ENCODE measurements around the gene SHCBP1. TPM values are rescaled to one million over a fixed set of nuclear protein-coding genes. Genes with fewer than 3 reads are reported as not detected.
A peak's percentile ranks its signal among the peaks of the same experiment; 100 is the strongest.

SHCBP1 gene
- total and polyA plus RNA-seq, 2 of the 4 experiments (the other 2 are of a cell fraction): 18.3 to 18.6 TPM

DNA sequence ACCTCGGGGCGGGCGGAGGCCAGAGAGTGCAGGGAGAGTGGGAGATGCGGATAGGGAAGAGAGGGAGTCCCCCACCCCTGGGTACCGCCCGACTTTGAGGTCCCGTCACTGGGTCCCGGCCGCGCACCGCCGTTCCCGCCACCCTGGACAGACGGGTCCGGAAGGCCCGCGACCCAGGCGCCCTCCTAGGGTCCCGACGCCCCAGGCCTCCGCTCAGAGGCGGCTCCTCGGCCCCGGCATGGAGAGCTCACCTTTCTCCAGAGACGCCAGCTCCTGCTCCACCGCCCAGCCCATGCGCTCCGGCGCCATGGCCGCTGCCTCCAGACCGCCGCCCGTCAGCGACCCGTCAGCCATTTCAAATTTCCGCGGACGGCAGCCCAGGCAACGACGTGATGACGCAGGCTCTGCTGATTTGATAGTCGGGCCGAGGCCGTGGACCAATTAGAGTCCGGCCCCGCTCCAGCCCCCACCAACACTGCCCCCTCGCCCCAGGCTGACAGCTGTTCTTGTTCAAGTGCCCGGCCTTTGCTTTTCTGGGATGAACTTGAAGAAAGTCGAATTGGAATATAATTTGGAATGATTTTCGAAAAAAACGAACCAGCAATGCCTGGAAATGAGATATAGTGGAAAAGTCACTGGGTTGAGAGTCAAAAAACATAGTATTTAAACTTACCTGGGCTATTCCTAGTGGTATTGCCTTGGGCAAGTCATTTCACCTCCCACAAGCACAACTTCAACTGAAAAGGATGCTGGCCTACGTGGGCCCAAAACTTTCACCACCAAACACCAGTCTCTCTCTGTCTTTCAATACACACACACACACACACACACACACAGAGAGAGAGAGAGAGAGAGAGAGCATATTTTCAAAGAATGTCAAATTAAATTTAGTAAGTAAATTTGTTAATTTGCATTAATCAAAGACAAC lies at the start of gene SHCBP1 (continued):
- TF ChIP-seq CEBPB (IDR thresholded peaks at IDR 0.05; ENCODE audit: low read depth, low read length): no peak
- TF ChIP-seq MXI1 (IDR thresholded peaks at IDR 0.05; ENCODE audit: borderline replicate concordance, low read depth, low read length): peak; percentile 100
- TF ChIP-seq NFE2L2 (IDR thresholded peaks at IDR 0.05; ENCODE audit: low read depth, low read length): no peak
- TF ChIP-seq CHD1 (IDR thresholded peaks at IDR 0.05; ENCODE audit: low read depth, low read length): no peak
- no peak for TF ChIP-seq RAD21 (IDR thresholded peaks at IDR 0.05; ENCODE audit: low read length)
- TF ChIP-seq SMC3 (IDR thresholded peaks at IDR 0.05; ENCODE audit: low read depth, low read length): no peak
- TF ChIP-seq MAZ (IDR thresholded peaks at IDR 0.05; ENCODE audit: borderline replicate concordance, low read depth, low read length): peak; percentile 93
- no peak for TF ChIP-seq MAFK (IDR thresholded peaks at IDR 0.05; ENCODE audit: low read depth, low read length)
- no peak for TF ChIP-seq BHLHE40 (IDR thresholded peaks at IDR 0.05; ENCODE audit: low read depth, low read length)

Data from IMR-90 (cell line).